GM19468 (cell line): ENCODE data around the gene HERPUD2.
"Not testable (repeated sequence)": the region's sequence is repeated elsewhere in the genome, so short reads cannot be mapped to it uniquely, and the experiment has no call there.

ENCODE experiments used
- ATAC-seq: cut with Tn5 transposase; IDR thresholded peaks from one replicate; pipeline ENCODE4 v1.9.1; 2021; ENCODE audit warnings: mild to moderate bottlenecking, moderate library complexity, moderate number of reproducible peaks; ENCODE audit not compliant: unreplicated experiment; ENCODE audit errors: extremely low read depth

Gene HERPUD2

DNA sequence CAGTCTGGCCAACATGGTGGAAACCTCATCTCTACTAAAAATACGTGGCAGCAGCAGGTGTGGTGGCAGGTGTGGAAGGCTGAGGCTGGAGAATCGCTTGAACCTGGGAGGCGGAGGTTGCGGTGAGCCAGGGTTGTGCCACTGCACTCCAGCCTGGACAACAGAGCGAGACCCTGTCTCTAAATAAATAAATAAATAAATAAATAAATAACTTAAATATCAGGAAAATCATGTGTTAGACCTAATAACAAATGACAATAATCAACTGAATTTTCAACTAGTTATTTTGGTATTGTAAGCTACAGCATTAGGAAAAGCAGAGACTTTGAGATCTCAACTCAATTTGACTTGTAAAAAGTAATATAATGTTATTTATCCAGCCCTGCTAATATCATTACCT, 9.2 kb downstream of the HERPUD2 start:
- ATAC-seq = no peak

DNA sequence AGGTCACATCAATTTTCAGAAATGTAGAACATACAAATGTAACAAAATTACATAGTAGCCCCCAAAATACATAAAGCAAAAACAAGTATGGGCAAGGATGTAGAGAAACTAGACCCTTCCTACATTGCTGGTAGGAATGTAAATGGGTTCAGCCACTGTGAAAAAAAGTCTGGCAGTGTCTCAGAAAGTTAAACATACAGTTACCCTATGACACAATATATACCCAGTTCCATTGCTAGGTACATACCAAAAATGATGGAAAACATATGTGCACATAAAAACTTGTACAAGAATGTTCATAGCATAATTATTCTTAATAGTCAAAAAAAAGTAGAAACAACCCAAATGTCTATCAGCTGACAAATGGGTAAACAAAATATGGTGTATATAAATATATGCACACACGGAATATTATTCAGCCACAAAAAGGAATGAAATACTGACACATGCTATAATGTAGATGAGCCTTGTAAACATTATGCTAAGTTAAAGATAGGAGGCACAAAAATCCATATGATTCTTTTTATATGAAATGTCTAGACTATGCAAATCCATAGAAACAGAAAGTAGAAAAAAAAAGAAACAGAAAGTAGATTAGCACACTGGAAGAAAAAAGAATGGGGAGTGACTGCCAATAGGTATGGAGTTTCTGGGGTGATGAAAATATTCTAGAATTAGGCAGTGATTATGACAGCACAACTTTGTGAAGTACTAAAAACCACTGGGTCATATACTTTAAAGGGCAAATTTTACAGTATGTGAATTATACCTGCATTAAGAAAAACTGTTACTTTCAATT, 13.5 kb downstream of the HERPUD2 start:
- no peak for ATAC-seq

DNA sequence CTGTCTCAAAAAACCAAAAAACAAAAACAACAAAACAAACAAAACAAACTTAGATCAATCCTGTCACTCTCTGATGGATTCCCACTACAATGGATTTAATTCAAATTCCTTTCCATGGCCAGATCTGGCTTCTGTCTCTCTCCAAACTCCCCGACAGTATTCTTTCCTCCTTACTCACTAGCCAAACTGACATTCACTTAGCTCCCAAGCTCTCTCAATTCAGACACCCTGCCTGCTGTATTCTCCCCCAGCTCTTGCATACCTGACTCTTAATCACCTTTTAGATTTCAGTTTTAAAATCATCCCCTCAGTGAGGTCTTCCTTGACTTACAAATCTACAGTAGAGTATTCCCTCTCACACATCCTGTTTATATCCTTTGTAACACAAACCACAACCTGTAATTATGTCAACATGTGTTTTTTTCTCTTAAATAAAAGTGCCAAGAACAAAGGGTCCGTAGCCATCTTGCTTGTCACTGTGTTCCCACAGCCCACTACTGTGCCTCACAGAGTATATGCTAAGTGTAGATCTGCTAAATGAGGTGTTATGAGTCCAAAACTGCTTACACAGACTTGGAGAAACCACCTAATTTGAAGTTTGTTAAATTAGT, 14.4 kb downstream of the HERPUD2 start:
- no peak for ATAC-seq

DNA sequence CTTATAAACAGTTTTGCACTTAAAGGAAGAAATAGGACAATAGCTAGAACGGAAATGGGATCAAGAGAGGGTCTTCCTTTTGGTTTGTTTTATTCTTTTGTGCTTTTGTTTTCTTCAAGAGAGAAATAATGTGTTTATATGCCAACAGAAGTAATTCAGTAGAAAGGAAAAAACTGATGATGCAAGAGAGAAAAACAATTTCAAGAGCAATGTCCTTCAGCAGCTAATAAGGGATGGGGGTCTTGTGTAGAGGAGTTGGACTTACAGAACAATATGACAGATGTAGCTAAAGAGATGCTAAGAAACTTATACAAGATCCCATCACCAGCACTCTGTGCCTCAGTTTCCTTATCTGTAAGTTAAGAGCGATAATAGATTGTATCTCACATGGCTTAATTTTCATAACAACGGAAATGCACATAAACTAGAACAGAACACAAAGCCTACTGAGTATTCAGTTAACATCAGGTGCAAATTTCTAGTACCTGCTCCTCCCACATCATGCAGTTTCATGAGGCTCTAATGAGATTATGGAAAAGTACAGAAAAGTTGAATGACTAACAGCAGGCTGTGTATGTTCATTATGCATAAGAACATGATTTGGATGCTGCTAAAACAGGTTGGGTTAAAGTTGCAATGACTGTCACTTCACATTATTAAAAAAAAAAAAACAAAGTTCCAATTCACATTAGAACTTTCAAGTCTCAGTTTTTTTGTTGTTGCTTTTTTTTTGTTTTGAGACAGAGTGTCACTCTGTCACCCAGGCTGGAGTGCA, 17.2 kb downstream of the HERPUD2 start:
- no peak for ATAC-seq

DNA sequence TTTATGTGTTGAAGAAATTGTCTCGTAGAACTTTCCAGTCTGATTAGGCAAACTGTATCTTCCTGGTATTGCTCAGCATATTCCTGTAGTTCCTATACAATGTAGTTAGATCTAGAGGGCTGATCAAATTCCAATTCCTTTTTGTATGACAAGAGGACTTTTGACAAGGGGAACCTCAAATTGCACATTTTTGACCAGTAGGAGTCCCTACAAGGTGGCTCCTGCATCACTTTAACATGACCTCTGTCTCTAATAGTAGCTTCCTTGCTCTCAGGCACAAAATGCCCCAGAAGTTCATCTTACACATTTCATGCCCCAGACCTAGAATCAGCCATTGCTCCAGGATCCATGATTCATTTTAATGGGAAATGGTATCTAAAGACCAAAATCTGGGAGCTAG, 18.7 kb downstream of the HERPUD2 start:
- ATAC-seq = no peak

DNA sequence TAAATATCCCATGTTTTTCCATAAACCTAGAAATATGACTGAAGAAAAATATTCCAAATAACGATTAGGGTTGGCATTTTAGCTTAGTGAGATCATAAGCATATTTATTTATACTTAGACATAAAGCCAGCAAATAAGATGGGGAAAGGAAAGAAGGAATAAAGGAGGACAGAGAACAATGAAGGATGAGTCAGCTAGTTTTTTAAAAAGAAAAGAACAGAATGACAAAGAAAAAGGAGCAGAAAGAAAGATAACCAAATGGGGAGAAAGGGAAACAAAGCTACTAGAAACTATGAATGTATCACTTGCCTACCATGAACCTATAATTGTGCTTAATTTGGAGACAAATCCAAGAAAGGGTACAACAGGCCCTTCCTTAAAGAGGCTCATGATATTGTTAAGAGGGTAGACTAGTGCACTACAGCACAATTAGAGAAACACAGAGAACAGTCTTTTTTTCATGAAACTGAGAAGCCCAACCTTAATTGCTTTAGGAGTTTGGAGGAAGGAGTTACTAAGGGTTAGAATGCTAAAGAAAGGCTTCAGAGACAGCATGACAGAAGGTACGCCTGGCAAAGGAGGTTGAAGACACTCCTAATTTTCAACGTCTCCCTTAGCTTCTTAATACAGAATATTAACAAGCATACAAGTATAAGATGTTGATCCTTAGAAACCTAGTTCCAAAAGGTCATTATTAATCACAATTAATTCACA, 23.9 kb downstream of the HERPUD2 start:
- no peak for ATAC-seq

DNA sequence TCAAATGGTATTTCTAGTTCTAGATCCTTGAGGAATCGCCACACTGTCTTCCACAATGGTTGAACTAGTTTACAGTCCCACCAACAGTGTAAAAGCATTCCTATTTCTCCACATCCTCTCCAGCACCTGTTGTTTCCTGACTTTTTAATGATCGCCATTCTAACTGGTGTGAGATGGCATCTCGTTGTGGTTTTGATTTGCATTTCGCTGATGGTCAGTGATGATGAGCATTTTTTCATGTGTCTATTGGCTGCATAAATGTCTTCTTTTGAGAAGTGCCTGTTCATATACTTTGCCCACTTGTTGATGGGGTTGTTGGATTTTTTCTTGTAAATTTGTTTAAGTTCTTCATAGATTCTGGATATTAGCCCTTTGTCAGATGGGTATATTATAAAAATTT, 34.5 kb downstream of the HERPUD2 start:
- not testable (repeated sequence) for ATAC-seq

DNA sequence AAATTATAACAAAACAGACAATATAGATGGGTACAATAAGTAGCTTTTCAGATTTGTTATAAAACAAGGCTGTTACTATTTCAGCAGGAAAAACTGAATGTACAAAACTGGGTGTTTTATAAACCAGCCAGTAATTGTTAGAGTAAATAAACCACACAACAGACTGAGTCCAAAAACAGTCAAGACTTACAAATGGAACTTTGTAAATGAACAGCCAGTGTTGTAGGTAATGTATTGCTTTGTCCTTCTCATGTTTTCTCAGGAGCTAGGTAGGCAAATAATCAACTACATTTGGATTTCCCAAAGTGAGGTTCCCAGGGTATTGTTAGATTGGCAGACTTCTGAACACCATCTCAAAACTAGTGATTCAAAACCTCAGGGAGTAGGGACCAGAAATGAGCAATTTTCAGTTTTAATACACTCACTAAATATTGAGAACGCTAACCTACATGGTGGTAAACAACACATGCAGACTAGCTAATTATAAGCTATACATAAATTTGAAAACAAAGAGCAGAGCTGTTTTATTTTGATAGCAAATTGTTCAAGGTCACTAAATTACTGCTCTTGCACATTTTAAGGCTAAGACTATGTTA, 36.2 kb downstream of the HERPUD2 start:
- ATAC-seq = no peak

DNA sequence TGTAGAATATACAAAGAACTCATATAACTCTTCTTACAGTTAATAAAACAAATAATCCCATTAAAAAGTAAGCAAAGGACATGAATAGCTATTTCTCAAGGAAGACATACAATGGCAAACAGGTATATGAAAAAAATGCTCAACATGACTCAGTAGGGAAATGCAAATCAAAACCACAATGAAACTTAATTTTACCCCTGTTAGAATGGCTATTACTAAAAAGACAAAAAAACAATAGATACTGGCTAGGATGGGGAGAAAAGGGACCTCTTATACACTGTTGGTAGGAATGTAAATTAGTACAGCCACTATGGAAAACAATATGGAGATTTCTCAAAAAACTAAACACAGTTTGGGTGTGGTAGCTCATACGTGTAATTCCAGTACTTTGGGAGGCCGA, 37.8 kb downstream of the HERPUD2 start:
- ATAC-seq = no peak

DNA sequence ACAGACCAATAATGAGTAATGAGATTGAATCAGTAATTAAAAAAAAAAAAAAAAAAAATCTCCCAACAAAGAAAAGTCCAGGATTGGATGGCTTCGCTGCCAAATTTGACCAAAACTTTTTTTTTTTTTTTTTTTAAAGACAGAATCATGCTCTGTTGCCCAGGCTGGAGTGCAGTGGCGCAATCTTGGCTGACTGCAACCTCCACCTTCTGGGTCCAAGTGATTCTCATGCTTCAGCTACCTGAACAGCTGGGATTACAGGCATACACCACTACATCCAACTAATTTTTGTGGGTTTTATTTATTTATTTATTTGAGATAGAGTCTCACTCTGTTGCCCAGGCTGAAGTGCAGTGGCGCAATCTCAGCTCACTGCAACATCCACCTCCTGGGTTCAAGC, 40.4 kb downstream of the HERPUD2 start:
- ATAC-seq = not testable (repeated sequence)

DNA sequence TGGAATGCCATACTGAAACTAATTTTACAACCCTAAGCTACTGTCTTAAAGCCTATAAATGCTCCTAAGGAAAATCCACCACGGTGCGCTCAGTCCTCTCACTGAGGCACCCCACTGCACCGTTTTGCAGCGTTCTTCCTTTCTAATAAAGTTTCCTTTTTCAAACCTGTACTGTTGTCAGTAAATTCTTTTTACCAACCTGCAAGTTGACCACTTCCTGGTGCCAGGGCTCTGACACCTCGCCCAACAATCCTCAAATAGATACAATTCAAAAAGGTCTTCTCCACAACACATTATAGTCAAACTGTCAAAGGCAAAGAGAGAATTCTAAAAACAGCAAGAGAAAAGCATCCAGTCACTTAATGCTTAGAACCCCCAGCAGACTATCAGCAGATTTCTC, 42.8 kb downstream of the HERPUD2 start:
- no peak for ATAC-seq

DNA sequence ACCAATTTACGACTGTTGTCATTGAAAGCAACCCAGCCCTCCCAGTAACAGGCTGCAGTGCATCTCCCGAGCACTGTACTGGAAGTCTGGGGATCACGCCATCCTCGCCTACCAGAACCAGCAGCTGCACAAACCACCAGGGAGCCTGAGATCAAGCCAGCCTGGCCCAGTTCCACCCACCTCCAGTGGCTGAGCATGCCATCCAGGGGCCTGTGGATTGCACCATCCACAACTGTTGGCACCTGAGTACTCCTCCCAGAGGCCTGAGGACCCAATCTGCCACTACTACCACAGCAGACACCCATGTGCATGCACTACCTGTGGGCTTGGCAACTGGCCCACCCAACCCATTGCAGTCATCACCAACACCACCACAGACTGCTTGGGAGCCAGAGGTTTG, 44.2 kb downstream of the HERPUD2 start:
- ATAC-seq = no peak

DNA sequence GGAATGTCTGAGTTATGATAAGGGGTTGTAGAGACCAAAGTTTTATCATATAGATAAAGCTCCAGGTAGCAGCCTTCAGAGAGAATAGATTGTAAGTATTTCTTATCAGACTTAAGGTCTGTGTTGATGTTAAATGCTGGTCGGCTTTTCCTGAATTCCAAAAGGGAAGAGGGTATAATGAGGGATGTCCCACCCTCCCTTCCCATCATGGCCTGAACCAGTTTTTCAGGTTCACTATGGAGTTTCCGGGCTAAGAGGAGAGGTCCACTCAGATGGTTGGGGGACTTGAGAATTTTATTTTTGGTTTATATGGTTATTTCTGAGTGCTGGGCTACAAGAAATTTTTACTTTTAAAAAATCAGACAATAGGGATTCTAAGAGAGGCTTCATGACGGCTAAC, 45.2 kb downstream of the HERPUD2 start:
- ATAC-seq = no peak

DNA sequence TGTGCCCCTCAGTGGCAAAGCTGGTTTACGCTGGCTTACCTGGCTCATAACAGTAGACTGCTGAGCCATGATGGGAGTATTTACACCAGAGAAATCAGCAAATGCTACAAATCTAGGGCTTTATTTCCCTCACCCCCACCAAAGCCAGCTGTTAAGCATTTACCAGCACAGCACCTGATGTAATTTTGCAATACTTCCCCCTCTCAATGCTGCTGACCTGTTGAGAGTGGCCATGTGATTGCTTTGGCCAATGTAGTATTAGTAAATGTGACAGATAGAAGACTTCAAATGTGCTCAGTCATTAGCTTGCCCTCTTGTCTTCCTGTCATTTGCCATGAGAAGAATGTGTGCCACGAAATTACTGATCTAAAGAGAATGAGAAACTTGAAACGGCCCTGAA, 46.6 kb downstream of the HERPUD2 start:
- ATAC-seq = no peak

DNA sequence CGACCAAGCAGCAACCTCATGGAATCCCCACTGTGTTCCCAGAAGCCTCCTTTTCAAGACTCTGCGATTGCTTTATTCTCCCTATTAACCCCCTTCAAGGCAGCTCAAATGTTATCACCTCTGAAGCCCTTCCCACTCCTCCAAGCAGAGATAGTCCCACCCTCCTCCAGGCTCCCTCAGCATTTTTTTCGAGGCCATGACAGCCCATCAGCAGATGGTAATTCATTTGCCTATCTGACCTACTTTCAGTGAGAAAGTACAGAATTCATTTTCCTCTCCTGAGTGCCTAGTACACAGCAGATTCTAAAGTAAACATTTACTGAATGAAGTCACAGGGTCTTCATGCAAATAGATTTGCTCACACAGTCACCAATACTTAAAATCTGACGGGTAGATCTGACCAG, 47.8 kb downstream of the HERPUD2 start:
- ATAC-seq = no peak

DNA sequence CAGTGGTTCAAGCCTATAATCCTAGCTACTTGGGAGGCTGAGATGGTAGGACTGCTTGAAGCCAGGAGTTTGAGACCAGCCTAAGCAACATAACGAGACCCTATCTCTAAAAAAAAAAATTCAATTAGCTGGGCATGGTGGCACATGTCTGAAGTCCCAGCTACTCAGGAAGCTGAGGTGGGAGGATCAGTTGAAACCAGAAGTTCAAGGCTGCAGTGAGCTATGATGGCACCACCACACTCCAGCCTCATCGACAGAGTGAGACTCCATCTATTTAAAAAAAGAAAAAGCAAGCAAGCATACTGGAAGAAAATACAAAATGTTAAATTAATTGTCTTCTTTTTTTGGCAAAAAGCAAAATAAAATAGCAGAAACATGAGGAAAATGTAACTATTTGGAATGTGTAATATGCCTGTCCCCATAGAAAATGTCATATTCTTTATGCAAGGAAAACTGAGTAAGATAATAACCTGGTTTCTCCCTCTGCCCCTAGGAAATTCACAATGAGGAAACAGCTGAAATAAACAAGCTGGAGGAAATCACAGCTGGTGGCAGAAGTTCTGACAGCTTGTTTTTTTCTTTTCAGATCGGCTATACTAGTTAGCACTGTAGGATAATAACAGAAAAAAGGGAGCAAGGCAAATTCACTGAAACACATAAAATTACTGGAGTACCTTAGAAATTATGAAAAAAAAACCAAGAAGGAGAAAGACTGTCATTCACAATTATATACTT, 48.5 kb downstream of the HERPUD2 start:
- no peak for ATAC-seq

DNA sequence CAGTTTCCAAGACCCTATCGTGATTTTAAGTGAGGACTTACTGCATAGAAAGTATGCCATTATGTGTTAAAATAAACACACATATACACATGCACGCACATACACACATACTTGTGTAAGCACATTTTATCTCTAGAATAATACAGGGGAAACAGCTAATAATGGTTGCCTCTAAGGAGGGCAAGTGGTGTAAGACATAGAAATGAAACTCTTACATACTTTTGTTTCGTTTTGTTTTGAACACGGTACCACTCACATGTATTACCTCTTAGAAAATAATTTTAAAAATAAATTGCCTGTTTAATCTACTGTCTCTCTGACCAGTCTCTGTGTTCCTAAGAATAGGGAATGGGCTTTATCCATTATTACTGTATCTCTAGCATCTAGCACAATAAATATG, 49.2 kb downstream of the HERPUD2 start:
- no peak for ATAC-seq

DNA sequence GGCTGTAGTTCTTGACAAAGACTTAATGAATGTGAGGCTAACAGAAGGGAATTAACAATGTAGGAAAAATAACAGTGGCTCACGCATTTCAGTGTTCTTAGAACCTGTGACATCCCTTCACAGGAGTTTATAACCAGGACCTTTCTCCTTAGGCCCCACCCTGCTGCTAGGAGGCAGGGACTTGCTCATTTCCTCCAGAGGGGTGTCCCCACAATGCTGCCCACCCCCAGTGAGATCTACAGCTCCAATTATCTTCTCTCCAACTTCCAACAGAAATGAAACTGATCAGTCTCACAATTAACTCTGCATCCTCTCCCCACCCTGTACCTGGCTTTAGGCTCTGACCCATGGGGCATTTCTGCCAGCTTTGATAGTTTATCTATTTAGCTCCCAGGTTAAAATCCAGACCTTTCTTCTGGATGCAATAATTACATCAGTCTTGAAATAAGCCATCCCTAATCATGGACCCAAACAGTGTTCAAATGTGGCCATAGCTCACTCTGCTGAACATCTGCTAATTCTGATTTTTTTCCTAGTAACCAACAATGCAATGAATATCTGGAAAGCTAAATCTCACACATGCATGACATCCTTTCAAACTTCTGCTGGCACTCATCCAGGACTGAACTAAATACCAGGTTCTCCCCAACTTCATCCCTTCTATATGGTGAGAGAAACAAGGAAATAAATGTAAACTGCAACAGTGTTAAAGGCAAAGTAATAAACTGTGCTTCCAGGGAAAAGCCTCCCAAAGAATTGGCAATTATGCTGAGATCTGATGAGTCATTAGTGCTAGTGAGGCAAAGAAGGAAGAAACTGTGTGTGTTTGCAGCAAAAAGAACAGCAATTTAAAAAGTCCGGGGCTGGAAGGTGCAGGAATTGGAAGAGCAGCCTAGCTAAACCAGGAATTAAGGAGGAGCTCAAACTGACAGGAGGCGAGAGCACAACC, 64.6 kb downstream of the HERPUD2 start:
- no peak for ATAC-seq
